ENCODE measurements around the gene PALMD.

DNA sequence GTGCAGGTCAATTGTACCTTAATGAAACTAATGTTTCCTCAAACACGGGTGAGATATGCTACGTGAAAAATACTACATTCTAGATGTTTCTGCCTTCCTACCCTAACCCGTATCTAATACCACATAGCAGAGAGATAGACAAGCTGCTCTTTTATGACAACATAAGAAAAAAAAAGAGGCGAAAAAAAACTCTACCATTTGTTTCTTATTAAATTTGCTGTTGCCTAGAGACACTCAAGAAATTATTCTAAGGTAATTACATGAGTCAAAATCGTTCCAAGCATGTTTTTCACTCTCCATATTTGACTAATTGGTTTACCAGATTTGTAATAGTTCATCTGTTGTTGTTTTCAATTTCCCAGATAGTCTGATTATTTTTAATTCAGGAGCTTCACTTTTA lies 27.4 kb downstream of the PALMD start:
- no peak for TF ChIP-seq EZH2 (IDR thresholded peaks at IDR 0.05; ENCODE audit: low read length, unreplicated experiment)
- TF ChIP-seq, protein P1, sequence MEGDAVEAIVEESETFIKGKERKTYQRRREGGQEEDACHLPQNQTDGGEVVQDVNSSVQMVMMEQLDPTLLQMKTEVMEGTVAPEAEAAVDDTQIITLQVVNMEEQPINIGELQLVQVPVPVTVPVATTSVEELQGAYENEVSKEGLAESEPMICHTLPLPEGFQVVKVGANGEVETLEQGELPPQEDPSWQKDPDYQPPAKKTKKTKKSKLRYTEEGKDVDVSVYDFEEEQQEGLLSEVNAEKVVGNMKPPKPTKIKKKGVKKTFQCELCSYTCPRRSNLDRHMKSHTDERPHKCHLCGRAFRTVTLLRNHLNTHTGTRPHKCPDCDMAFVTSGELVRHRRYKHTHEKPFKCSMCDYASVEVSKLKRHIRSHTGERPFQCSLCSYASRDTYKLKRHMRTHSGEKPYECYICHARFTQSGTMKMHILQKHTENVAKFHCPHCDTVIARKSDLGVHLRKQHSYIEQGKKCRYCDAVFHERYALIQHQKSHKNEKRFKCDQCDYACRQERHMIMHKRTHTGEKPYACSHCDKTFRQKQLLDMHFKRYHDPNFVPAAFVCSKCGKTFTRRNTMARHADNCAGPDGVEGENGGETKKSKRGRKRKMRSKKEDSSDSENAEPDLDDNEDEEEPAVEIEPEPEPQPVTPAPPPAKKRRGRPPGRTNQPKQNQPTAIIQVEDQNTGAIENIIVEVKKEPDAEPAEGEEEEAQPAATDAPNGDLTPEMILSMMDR (conservative IDR thresholded peaks at IDR 0.05; ENCODE audit: low read depth, low read length) = no peak

All from PC-3 (cell line).